ENCODE measurements around the gene RND2.

DNA sequence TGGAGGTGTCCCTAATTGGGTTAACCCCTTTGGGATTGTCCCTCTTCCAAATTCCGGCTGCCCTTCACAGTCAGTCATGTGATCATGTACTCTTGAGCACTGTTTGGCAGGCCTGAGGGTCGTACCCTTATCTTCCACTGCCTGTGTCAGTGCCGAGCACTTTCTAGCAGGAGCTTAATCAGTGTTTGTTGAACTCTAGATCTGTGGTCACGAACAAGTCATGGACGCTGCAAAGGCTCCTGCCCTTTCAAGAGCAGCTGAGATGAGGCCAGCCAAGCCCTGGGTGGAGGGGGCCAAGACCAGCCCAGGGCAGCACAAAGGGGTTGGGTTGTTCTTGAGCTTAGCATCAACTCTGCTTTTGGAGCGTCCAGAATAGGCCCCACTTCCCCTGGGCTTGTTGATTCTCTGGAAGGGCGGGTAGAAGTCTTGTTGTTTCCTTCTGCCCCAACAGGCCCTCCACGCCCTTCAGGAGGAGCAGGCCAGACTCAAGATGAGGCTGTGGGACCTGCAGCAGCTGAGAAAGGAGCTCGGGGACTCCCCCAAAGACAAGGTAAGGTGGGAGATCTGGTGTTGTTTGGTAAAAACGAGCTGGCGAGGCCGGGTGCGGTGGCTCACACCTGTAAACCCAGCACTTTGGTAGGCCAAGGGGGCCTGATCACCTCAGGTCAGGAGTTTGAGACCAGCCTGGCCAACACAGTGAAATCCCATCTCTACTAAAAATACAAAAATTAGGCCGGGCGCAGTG lies 13.1 kb upstream of the RND2 start:
- no peak for TF ChIP-seq EP300 (IDR thresholded peaks at IDR 0.05)
- TF ChIP-seq, protein P1, sequence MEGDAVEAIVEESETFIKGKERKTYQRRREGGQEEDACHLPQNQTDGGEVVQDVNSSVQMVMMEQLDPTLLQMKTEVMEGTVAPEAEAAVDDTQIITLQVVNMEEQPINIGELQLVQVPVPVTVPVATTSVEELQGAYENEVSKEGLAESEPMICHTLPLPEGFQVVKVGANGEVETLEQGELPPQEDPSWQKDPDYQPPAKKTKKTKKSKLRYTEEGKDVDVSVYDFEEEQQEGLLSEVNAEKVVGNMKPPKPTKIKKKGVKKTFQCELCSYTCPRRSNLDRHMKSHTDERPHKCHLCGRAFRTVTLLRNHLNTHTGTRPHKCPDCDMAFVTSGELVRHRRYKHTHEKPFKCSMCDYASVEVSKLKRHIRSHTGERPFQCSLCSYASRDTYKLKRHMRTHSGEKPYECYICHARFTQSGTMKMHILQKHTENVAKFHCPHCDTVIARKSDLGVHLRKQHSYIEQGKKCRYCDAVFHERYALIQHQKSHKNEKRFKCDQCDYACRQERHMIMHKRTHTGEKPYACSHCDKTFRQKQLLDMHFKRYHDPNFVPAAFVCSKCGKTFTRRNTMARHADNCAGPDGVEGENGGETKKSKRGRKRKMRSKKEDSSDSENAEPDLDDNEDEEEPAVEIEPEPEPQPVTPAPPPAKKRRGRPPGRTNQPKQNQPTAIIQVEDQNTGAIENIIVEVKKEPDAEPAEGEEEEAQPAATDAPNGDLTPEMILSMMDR (IDR thresholded peaks at IDR 0.05): no peak

Measured in sigmoid colon (tissue), 4 donors.